Measurements from ENCODE around the gene SUSD4. TPM values are rescaled to one million over a fixed set of nuclear protein-coding genes. Genes with fewer than 3 reads are reported as not detected.

Gene SUSD4
- total and polyA plus RNA-seq, 2 experiments from 2014 or later: 5.6 to 8.3 TPM

GRCh38 chr1:223411309-223411708, 47.3 kb upstream of the SUSD4 start:
- no peak overlapping the region for H2AFZ ChIP-seq
- no peaks in the 10 kb centered on the region for H3K9me2 ChIP-seq (replicated peaks; ENCODE audit: insufficient read depth)
- peaks cover 4% of the 10 kb centered on the region for H3K4me1 ChIP-seq (ENCODE audit: insufficient read depth)
- TF ChIP-seq EZH2phosphoT487 (IDR thresholded peaks at IDR 0.05; ENCODE audit: low read depth, severe bottlenecking, unreplicated experiment): no peak
- no peak for TF ChIP-seq CTCF (IDR thresholded peaks at IDR 0.05; ENCODE audit: poor library complexity)
- TF ChIP-seq EZH2 (IDR thresholded peaks at IDR 0.05; ENCODE audit: borderline replicate concordance): no peak
- H3K4me2 ChIP-seq: no peak overlapping the region
- H3K79me2 ChIP-seq: no peaks in the 10 kb centered on the region
- H3K9me3 ChIP-seq (ENCODE audit: low read depth): no peaks in the 10 kb centered on the region
- no peaks in the 10 kb centered on the region for H4K20me1 ChIP-seq (ENCODE audit: insufficient read depth, poor library complexity, severe bottlenecking)
- no peak overlapping the region for H3K27ac ChIP-seq
- no peak for DNase-seq (ENCODE audit: low spot score)
- H3K36me3 ChIP-seq (replicated peaks; ENCODE audit: insufficient read depth, low read depth): no peaks in the 10 kb centered on the region
- H3K4me3 ChIP-seq: no peak overlapping the region
- H3K27me3 ChIP-seq: no peaks in the 10 kb centered on the region
- 67% methylated on average over 2 of the region's 2 CpGs for WGBS (ENCODE audit: low lambda C conversion rate, missing lambda C conversion rate)

- Histone ChIP-seq H3K9me2 (replicated peaks; ENCODE audit: insufficient read depth) (no peaks in the 10 kb centered on the region), H3K79me2 (no peaks in the 10 kb centered on the region), H3K36me3 (replicated peaks; ENCODE audit: insufficient read depth, low read depth) (no peaks in the 10 kb centered on the region), H3K27ac (no peak overlapping the region), H3K4me3 (no peak overlapping the region), H2AFZ (no peak overlapping the region), H3K27me3 (no peaks in the 10 kb centered on the region), H3K4me1 (ENCODE audit: insufficient read depth) (peaks cover 4% of the 10 kb centered on the region), H4K20me1 (ENCODE audit: insufficient read depth, poor library complexity, severe bottlenecking) (no peaks in the 10 kb centered on the region), H3K4me2 (no peak overlapping the region), H3K9me3 (ENCODE audit: low read depth) (no peaks in the 10 kb centered on the region)
- TF ChIP-seq EZH2 (IDR thresholded peaks at IDR 0.05; ENCODE audit: borderline replicate concordance) (no peak), CTCF (IDR thresholded peaks at IDR 0.05; ENCODE audit: poor library complexity) (no peak), EZH2phosphoT487 (IDR thresholded peaks at IDR 0.05; ENCODE audit: low read depth, severe bottlenecking, unreplicated experiment) (no peak)
- no peak for DNase-seq (ENCODE audit: low spot score)
Observed at GRCh38 chr1:223410036-223410435, 46.1 kb upstream of the SUSD4 start.

- no peak for TF ChIP-seq EZH2 (IDR thresholded peaks at IDR 0.05; ENCODE audit: borderline replicate concordance)
- no peaks in the 10 kb centered on the region for H4K20me1 ChIP-seq (ENCODE audit: insufficient read depth, poor library complexity, severe bottlenecking)
- no peak for DNase-seq (ENCODE audit: low spot score)
Observed at GRCh38 chr1:223405507-223405906, 41.5 kb upstream of the SUSD4 start.

GRCh38 chr1:223403184-223403815, 39.3 kb upstream of the SUSD4 start:
- TF ChIP-seq CTCF (IDR thresholded peaks at IDR 0.05; ENCODE audit: poor library complexity): no peak
- no peak for TF ChIP-seq EZH2 (IDR thresholded peaks at IDR 0.05; ENCODE audit: borderline replicate concordance)
- TF ChIP-seq EZH2phosphoT487 (IDR thresholded peaks at IDR 0.05; ENCODE audit: low read depth, severe bottlenecking, unreplicated experiment): no peak

More at GRCh38 chr1:223405507-223405906, 41.5 kb upstream of the SUSD4 start:
- peaks cover 4% of the 10 kb centered on the region for H3K4me1 ChIP-seq (ENCODE audit: insufficient read depth)
- no peaks in the 10 kb centered on the region for H3K27me3 ChIP-seq
- H3K27ac ChIP-seq: no peak overlapping the region
- no peak overlapping the region for H3K4me3 ChIP-seq
- H3K9me3 ChIP-seq (ENCODE audit: low read depth): no peaks in the 10 kb centered on the region
- no peaks in the 10 kb centered on the region for H3K79me2 ChIP-seq
- 90% methylated on average over 3 of the region's 3 CpGs for WGBS (ENCODE audit: low lambda C conversion rate, missing lambda C conversion rate)
- no peak overlapping the region for H3K4me2 ChIP-seq
- H3K36me3 ChIP-seq (replicated peaks; ENCODE audit: insufficient read depth, low read depth): no peaks in the 10 kb centered on the region
- H3K9me2 ChIP-seq (replicated peaks; ENCODE audit: insufficient read depth): no peaks in the 10 kb centered on the region
- H2AFZ ChIP-seq: no peak overlapping the region

More at GRCh38 chr1:223403184-223403815, 39.3 kb upstream of the SUSD4 start:
- H2AFZ ChIP-seq: no peak overlapping the region
- H3K79me2 ChIP-seq: no peaks in the 10 kb centered on the region
- H3K9me2 ChIP-seq (replicated peaks; ENCODE audit: insufficient read depth): no peaks in the 10 kb centered on the region
- no peaks in the 10 kb centered on the region for H3K27me3 ChIP-seq
- WGBS (ENCODE audit: low lambda C conversion rate, missing lambda C conversion rate): 64% methylated on average over 3 of the region's 3 CpGs
- H3K36me3 ChIP-seq (replicated peaks; ENCODE audit: insufficient read depth, low read depth): no peaks in the 10 kb centered on the region
- no peaks in the 10 kb centered on the region for H3K4me1 ChIP-seq (ENCODE audit: insufficient read depth)
- no peaks in the 10 kb centered on the region for H4K20me1 ChIP-seq (ENCODE audit: insufficient read depth, poor library complexity, severe bottlenecking)
- no peak for DNase-seq (ENCODE audit: low spot score)
- no peaks in the 10 kb centered on the region for H3K9me3 ChIP-seq (ENCODE audit: low read depth)
- H3K4me2 ChIP-seq: no peak overlapping the region
- H3K27ac ChIP-seq: no peak overlapping the region
- H3K4me3 ChIP-seq: no peak overlapping the region

Data from hepatocyte (in vitro differentiated cells).